ENCODE data around the gene SERPINA9.

- TF ChIP-seq CTCF (IDR thresholded peaks at IDR 0.05) (no peak), POLR2A (IDR thresholded peaks at IDR 0.05) (no peak)
These were observed 47.4 kb downstream of the SERPINA9 start for GRCh38 chr14:94428610-94429009.
